K562 (cell line): ENCODE results near the gene SEC22C. TPM values are rescaled to one million over a fixed set of nuclear protein-coding genes. Genes with fewer than 3 reads are reported as not detected.

Experiments
- CAMTA2 ChIP-seq: fragments of 250-450 bp; sonication (Bioruptor Pico); conservative IDR thresholded peaks from 2 replicates; pipeline ENCODE4 v1.5.1; 2022
- KHSRP ChIP-seq: fragments of 450-650 bp; IDR thresholded peaks from 2 replicates; pipeline ENCODE4 v1.6.1; 2017
- PML ChIP-seq: IDR thresholded peaks from 2 replicates; pipeline ENCODE4 v1.6.1; 2012; ENCODE audit warnings: low read length, inconsistent platforms
- RHOXF2B ChIP-seq: fragments of 250-450 bp; sonication (Bioruptor Pico); conservative IDR thresholded peaks from 2 replicates; pipeline ENCODE4 v1.5.1; 2021
- SREBF1 ChIP-seq: fragments of 150-350 bp; IDR thresholded peaks from 2 replicates; pipeline ENCODE4 v1.6.1; 2014; ENCODE audit warnings: antibody characterized with exemption, low read depth, low read length, borderline replicate concordance
- TCFL5 ChIP-seq: fragments of 250-450 bp; sonication (Bioruptor Pico); conservative IDR thresholded peaks from 2 replicates; pipeline ENCODE4 v1.6.1; 2021; ENCODE audit warnings: mild to moderate bottlenecking, moderate library complexity, matching md5 sums
- TFE3 ChIP-seq: fragments of 450-650 bp; formaldehyde crosslinking; IDR thresholded peaks from 2 replicates; pipeline ENCODE4 v1.4.0; 2020; ENCODE audit warnings: mild to moderate bottlenecking, mixed read lengths
- TRIM25 ChIP-seq: fragments of 450-650 bp; IDR thresholded peaks from 2 replicates; pipeline ENCODE4 v1.7.0; 2016; ENCODE audit warnings: borderline replicate concordance
- polyA plus RNA-seq, 8 experiments: library from polyadenylated mRNA; depleted of rRNA in 4 of 8; stranded (reverse) in 5 of 8; unstranded in 3 of 8; fragments of >200 nt; fragmentation: Nextera tagmentation in 2 of 8; fragmentation: Illumina TruSeq in 1 of 8; extraction: Ambion mirVana in 2 of 8; extraction: Trizol in 1 of 8; gene quantifications; 2 replicates each; pipeline versions ENCODE4 v1.2.1 to v1.2.3, GENCODE V29; 2011 to 2014; ENCODE audit warnings: inconsistent platforms in 1 of 8, missing spikeins in 1 of 8
- total RNA-seq, 7 experiments: library from RNA; depleted of rRNA in 6 of 7; stranded (reverse); fragments of >200 nt in 6 of 7; fragmentation: Illumina TruSeq in 2 of 7; extraction: Trizol in 2 of 7; gene quantifications; 2 replicates each; pipeline versions ENCODE4 v1.2.1 to v1.2.3, GENCODE V29; 2011 to 2021; ENCODE audit warnings: low replicate concordance in 1 of 7
- TF ChIP-seq, protein P1 (sequence below), 2 experiments: fragments of 450-650 bp; IDR thresholded peaks; 2 replicates each; pipeline ENCODE4 v1.6.1; 2018; ENCODE audit warnings: mild to moderate bottlenecking in 2 of 2, low read depth in 1 of 2; ENCODE audit not compliant: partially characterized antibody in 2 of 2
- TF ChIP-seq, protein P2 (sequence below): fragments of 450-650 bp; IDR thresholded peaks from one replicate; pipeline ENCODE4 v1.6.1; 2018; ENCODE audit warnings: mild to moderate bottlenecking, moderate library complexity; ENCODE audit not compliant: partially characterized antibody

Gene SEC22C
- total and polyA plus RNA-seq, 9 of the 15 experiments (the other 6 are each of a cell fraction or from before 2014, with no cell fraction given): 35.6 to 68.4 (median 50.7) TPM

- TF ChIP-seq, protein P1, sequence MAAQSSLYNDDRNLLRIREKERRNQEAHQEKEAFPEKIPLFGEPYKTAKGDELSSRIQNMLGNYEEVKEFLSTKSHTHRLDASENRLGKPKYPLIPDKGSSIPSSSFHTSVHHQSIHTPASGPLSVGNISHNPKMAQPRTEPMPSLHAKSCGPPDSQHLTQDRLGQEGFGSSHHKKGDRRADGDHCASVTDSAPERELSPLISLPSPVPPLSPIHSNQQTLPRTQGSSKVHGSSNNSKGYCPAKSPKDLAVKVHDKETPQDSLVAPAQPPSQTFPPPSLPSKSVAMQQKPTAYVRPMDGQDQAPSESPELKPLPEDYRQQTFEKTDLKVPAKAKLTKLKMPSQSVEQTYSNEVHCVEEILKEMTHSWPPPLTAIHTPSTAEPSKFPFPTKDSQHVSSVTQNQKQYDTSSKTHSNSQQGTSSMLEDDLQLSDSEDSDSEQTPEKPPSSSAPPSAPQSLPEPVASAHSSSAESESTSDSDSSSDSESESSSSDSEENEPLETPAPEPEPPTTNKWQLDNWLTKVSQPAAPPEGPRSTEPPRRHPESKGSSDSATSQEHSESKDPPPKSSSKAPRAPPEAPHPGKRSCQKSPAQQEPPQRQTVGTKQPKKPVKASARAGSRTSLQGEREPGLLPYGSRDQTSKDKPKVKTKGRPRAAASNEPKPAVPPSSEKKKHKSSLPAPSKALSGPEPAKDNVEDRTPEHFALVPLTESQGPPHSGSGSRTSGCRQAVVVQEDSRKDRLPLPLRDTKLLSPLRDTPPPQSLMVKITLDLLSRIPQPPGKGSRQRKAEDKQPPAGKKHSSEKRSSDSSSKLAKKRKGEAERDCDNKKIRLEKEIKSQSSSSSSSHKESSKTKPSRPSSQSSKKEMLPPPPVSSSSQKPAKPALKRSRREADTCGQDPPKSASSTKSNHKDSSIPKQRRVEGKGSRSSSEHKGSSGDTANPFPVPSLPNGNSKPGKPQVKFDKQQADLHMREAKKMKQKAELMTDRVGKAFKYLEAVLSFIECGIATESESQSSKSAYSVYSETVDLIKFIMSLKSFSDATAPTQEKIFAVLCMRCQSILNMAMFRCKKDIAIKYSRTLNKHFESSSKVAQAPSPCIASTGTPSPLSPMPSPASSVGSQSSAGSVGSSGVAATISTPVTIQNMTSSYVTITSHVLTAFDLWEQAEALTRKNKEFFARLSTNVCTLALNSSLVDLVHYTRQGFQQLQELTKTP (IDR thresholded peaks at IDR 0.05; ENCODE audit: low read depth in 1 of 2, partially characterized antibody in 2 of 2): peak in 1 of 2 experiments; percentile 3
- no peak; the same call in 1 of the 2 replicates for TF ChIP-seq CAMTA2 (CRISPR knock-in tag)
- no peak for TF ChIP-seq RHOXF2B (CRISPR knock-in tag)
- TF ChIP-seq TCFL5 (CRISPR knock-in tag): no peak
- TF ChIP-seq KHSRP: no peak
- TF ChIP-seq PML: no peak; the same call in none of the 2 replicates
- TF ChIP-seq, protein P2, sequence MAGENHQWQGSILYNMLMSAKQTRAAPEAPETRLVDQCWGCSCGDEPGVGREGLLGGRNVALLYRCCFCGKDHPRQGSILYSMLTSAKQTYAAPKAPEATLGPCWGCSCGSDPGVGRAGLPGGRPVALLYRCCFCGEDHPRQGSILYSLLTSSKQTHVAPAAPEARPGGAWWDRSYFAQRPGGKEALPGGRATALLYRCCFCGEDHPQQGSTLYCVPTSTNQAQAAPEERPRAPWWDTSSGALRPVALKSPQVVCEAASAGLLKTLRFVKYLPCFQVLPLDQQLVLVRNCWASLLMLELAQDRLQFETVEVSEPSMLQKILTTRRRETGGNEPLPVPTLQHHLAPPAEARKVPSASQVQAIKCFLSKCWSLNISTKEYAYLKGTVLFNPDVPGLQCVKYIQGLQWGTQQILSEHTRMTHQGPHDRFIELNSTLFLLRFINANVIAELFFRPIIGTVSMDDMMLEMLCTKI: no peak
- TF ChIP-seq TRIM25: no peak
- no peak for TF ChIP-seq TFE3 (CRISPR knock-in tag)
- TF ChIP-seq SREBF1: no peak
Measured at GRCh38 chr3:42600111-42600957, 18.6 kb upstream of the SEC22C start, which contains the start of gene NKTR (continued).
